Stimulated activated CD8-positive, alpha-beta memory T cell treated with anti-CD3 and anti-CD28 coated beads, Interleukin-7, amount 100 ng/mL, for 1 hour (primary cell): ENCODE data around the gene PRF1.

Source experiments
- DNase-seq, 2 donors: peaks; one replicate each; pipeline ENCODE4 v3.0.0-alpha.2; 2020; ENCODE audit warnings: low read depth in 2 of 2

PRF1 gene

GRCh38 chr10:70560511-70560941 lies 42.0 kb downstream of the PRF1 start:
- DNase-seq, result no peak

GRCh38 chr10:70559861-70560260 lies 42.7 kb downstream of the PRF1 start:
- no peak for DNase-seq

GRCh38 chr10:70558871-70559810 lies 43.4 kb downstream of the PRF1 start:
- peak; percentile 53 for DNase-seq

- no peak for DNase-seq
These were observed 44.2 kb downstream of the PRF1 start for GRCh38 chr10:70558295-70558694.

- no peak for DNase-seq
These were observed 44.7 kb downstream of the PRF1 start for GRCh38 chr10:70557876-70558275.

GRCh38 chr10:70557086-70557845 lies 45.3 kb downstream of the PRF1 start:
- no peak for DNase-seq

GRCh38 chr10:70555371-70555770 lies 47.2 kb downstream of the PRF1 start:
- DNase-seq, result no peak

GRCh38 chr10:70552586-70552985 lies 50.0 kb downstream of the PRF1 start:
- no peak for DNase-seq

GRCh38 chr10:70551971-70552422 lies 50.5 kb downstream of the PRF1 start:
- DNase-seq, result no peak

GRCh38 chr10:70551466-70551865 lies 51.1 kb downstream of the PRF1 start:
- DNase-seq, result no peak

GRCh38 chr10:70550459-70550858 lies 52.1 kb downstream of the PRF1 start:
- no peak for DNase-seq

- peak; percentile 65 to 66 for DNase-seq
These were observed 52.5 kb downstream of the PRF1 start for GRCh38 chr10:70549962-70550458.

GRCh38 chr10:70549351-70549961 lies 53.1 kb downstream of the PRF1 start:
- no peak for DNase-seq
